ENCODE data around the gene PRCP.

Gene PRCP

DNA sequence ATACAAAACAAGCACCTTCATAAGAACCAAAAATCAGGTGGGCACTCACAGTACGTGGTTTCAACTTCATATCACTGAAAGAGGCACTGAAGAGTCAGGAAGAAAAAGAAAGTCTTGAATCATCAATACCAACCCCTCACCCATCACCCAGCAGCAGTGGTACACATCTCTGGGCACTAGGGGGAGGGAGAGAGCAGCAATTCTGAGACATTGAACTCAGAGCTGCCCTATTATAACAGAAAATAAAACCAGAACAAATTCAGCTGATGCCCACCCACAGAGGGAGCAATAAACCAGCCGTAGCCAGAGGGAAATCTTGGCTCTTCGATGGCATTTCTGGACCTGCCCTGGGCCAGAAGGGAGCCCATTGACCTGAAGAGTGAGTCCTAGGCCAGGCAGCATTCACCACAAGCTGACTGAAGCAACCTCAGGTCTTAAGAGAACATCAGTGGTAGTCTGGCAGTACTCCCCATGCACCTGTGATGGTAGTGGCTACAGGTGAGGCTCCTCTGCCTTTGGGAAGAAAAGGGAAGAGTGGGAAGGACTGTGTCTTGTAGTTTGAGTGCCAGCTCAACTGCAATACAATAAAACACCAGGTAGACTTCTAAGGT, 124.4 kb downstream of the PRCP start:
- DNase-seq = peak; percentile 79

GRCh38 chr11:82775218-82775617, 125.0 kb downstream of the PRCP start:
- DNase-seq = no peak
